Left kidney (tissue), 2 donors: ENCODE measurements around the gene TCERG1L. TPM values are rescaled to one million over a fixed set of nuclear protein-coding genes. Genes with fewer than 3 reads are reported as not detected.
"Not testable (repeated sequence)": the region's sequence is repeated elsewhere in the genome, so short reads cannot be mapped to it uniquely, and the experiment has no call there.

ENCODE experiments used
- DNase-seq: peaks from one replicate; pipeline ENCODE4 v3.0.0-alpha.2; 2013
- polyA plus RNA-seq: library from polyadenylated mRNA; unstranded; fragments of 120-200 nt; gene quantifications from one replicate; pipeline ENCODE4 v1.2.1, GENCODE V29; 2013; ENCODE audit not compliant: insufficient read length

The TCERG1L gene
- polyA plus RNA-seq, 1 donor = 1.3 TPM

DNA sequence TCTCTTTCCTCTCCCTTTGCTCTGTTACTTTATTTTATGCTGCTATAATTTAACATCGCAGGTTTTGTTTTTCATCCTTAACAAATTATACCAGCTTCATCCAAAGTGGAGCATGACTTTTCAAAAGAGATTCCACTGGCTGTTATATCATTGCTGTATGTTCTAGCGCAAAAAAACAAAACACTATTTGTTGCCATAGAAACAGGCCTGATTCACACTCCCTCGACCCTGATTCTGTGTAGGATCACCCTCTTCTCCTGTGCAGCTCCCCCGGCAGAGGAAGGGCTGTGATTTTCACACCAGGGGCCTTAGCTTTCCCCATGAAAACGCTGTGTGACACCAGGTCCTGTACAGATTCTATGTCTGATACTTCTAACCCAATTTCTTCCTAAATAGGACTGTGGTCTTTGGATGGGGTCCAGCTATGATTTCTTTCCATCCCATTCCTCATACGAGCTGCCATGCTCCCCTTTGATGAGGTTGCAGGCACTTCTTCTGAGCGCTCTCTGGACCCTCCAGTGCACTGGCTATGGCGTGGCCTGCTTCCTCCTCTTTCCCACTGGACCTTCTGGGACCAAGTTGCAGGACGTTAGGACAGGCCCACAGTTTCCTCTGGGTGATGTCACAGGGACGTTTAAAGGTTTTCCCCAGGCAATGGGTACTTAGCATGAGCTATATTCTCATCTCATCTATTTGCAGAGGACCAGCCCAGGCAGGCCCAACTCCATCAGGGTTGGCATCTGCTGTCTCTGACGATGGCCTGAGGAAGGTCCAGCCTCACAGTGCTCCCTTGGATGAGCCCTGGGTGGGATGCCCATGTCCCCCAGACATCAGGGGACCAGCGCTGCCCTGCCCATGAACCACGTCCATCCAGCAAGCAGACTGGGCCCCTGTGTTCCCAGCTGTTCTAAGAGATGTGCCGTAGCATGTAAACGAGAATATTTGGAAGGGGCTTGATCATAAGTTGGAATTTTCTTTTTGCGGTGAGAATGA, 210.8 kb downstream of the TCERG1L start:
- not testable (repeated sequence) for DNase-seq

DNA sequence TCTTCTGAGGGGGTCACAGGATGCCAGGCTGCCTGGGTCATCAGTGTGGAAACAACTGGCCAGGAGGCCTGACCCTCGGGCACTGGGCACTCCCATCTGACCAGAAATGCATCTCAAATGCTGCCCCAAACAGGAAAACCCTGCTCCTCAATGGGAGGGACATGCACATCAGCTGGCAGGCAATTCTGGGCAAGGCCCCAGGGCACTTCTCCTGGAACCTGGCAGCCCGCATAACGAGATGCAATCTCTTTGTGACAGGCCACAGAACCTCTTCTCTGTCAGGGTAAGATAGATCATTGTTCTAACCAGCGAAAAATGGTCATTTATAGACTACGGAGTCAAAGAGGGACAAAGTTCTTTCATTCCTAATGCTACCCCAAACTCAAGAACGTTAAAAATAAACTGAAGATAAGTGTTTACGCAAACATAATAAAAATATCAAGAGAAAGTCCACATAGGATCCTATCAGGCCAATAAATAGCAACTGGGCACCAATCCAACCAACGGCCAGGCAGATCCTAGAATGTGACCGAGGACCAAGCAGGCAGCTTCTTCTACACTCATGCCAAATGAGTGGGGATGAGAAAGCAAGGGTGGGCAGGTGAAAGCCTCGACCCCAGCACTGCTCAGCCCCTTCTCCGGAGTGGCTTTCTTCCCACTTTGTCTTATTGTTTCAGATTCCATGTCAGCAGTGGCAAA, 212.3 kb downstream of the TCERG1L start:
- no peak for DNase-seq

DNA sequence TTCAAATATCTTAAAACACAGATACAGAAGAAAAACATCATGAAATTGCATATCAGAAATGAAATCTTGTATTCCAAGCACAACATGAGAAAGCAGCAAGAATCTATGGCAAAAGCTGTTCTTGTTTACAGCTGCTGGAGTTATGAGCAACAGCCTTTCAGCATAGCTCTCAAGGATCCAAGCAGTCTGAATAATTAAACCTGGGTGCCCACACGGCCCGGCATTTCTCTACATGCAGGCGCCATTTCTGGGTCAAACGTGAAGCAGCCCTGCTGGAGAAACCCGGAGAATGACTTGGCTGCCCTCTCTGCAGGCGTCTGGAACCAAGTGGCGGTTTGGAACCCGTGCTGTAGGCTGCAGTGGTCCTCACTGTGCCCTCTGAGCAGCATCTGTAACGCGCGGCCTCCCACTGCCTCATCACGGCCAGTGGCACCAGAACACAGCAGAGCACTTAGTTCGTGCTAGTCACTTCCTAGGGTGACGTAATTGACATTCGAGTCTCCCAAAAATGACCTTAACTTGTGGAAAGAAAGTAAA, 213.0 kb downstream of the TCERG1L start:
- no peak for DNase-seq

DNA sequence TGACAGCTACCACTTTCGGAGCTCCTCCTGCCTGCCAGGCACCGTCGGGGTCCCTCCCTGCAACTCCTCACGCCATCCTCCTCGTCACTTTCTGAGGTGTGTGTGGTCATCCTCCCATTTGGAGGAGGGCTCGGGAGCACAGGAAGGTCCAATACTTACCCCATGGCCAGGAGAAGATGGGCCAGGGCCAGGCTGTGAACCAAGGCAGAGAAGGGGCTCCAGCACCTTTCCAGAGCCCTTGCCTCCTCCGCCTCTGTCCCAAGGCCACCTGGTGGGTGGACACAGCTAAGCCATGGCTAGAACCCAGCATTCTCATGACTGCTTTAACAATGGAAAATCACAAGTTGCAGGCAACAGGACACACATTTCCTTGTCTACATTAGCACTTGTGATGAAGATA, 215.5 kb downstream of the TCERG1L start:
- no peak for DNase-seq

GRCh38 chr10:131095313-131095580, 216.3 kb downstream of the TCERG1L start:
- DNase-seq = no peak

DNA sequence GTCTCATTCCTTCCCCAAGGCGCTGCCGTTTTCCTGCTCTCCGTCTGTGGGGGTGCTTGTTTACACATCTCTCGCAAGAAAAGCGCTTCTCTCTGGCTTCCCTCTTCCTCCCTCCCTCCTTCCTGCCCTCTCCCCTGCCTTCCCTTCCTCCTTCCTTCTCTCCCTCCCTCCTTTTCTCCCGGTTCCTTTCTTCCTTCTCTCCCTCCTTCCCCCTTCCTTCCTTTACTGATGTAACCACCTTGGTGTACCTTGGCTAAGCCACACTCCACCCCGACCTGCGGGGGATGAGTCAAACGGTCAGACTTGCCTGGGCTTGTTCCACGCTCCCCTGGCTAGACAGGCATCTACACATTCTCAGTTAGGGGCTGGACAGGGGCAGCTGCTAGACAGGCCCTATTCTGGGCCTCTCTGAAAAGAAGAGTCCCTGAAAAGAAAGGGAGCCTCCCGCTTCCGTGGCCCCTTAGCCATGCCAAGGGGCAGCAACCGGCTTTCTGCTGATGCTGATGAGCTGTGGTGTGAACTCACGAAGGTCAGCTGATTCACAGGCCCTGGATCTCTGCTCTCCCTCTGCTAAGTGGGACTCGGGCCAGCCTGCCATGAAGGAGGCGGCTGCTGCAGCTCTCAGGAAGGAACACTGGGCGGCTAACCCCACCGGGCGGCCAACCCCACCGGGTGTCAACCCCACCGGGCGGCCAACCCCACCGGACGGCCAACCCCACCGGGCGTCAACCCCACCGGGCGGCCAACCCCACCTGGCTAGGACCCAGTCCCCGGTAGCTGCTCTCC, 216.8 kb downstream of the TCERG1L start:
- DNase-seq = no peak

GRCh38 chr10:131093795-131094366, 217.6 kb downstream of the TCERG1L start:
- no peak for DNase-seq

DNA sequence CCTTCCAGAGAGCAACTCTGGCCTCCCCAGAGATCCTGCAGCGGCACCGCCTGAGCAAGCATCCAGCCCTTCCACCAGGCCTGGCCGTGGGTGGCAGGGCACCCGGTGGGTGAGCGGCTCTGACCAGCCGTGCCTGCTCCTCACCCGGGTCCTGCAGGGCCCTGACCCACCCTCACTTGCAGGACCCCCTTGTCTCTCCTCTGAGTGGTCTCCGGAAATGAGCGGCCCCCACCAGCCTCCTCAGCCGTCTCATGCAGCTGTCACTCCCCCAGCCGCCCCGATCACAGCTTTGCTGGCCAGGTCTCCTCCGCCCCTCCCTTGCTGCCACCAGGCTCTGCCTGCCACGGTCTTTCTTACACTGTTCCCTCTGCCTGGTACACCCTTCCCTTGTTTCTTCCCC, 218.2 kb downstream of the TCERG1L start:
- no peak for DNase-seq

DNA sequence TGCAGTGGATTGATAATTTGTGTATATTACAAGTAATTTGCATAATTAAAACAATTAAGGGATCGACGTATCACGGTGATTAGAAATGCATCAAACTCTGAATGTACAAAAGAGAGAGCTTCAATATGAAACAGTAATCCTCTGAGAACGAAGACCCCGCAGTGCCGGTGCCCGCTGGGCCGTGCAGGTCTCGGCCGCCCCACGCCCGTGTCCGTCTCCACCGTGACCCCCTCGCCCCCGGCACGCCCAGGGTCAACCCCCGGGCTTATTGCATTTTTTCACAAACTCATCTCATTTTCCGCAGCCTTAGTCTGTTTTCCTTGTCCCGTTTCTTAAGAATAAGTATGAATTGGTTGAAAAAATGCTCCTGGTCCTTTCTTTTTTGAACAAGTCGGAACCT, 218.6 kb downstream of the TCERG1L start:
- no peak for DNase-seq

DNA sequence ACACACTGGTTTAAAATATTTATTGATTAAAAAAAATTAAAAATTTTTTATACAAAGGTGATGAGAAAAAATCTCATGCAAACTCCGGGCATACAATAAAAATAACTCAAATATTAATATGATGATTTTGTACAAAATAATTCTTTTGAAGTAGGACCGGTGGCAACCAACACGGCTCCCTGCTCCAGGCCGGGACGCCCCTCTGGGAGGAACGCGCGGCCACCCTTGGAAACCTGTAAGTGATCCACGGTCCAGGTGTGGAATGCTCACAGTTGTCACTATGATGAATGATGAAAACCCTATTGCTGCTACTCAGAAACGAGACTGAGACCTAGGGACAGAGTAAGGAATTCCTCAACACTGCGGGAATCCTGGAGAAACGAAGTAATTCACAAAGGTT, 219.1 kb downstream of the TCERG1L start:
- no peak for DNase-seq

GRCh38 chr10:131091682-131092081, 219.8 kb downstream of the TCERG1L start:
- no peak for DNase-seq

DNA sequence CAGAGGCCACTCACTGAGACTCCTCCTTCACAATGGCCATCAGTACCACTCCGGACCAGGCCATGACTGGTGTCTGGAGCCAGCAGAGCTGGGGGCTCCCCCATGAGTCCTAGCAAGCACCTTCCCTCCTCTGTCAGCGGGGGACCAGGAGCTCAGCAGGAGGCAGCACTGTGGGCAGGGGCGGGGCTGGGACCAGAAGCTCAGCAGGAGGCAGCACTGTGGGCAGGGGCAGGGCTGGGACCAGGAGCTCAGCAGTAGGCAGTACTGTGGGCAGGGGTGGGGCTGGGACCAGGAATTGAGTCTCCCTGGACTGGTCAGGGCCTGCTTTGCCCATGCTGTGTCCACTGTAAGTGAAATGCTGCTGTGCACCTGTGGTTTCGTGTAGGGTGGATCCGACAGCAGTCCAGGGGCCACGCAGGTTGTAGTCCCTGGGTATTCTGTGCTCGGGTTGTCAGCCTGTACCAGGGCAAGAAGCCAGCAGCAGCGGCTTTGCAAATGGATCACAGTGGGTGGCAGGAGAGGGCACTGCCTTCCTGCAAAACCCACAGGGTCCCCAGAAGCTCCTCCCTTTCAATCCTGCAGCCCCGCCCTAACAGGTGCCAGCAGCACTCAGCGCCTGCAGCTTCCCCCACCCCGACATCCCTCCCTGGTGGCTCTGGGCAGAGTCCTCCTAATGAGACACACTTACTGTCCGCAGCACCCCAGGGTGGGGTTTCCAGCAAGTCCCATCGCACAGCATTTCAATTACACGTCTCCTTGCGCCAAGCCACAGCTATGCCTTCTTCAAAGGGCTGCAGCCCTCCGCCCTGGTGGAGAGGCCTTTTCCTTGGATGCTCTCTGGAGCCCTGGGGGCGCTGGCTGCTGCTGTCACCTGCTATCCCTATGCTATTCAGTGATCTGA, 220.5 kb downstream of the TCERG1L start:
- no peak for DNase-seq

- no peak for DNase-seq
These were observed 221.7 kb downstream of the TCERG1L start for GRCh38 chr10:131089861-131090260.

- DNase-seq = no peak
These were observed 222.4 kb downstream of the TCERG1L start for GRCh38 chr10:131089150-131089549.

- no peak for DNase-seq
These were observed 222.9 kb downstream of the TCERG1L start for GRCh38 chr10:131088619-131089018.

DNA sequence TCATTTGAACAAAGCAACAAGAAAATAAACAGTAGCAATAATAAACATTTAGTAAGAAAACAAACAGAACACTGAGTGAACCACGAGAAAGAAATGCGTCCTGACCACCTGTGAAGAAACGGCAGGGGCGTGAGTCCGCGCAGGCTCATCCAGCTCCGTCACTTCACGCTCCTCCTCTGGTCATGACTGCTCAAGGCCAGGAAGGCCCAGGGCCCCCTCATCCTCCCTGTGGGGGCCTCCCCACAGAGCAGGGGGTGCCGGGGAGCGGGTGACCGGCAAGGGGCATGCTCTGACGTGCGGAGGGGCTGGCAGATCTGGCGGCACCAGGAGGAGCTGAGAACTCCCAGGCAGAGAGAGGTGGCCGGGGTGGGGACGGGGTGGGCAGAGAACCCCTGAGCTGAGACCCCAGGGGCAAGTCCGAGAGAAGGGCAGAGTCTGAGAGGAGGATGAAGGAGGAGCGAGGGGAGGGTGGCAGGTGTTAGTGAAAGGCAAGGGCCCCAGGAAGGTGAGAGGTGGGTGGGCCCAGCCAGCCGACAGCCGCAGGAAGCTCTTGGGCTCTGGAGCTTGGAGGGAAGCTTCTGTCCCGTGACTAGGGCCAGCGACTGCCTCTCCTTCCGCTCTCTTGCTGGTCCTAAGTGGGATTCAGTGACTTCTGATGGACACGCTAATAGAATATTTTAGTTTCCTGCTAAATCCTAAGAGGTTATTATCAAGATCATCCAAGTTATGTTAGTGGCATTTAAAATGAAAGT, 223.9 kb downstream of the TCERG1L start:
- no peak for DNase-seq

GRCh38 chr10:131086511-131086910, 225.0 kb downstream of the TCERG1L start:
- no peak for DNase-seq

- DNase-seq = no peak
These were observed 225.4 kb downstream of the TCERG1L start for GRCh38 chr10:131086094-131086493.

DNA sequence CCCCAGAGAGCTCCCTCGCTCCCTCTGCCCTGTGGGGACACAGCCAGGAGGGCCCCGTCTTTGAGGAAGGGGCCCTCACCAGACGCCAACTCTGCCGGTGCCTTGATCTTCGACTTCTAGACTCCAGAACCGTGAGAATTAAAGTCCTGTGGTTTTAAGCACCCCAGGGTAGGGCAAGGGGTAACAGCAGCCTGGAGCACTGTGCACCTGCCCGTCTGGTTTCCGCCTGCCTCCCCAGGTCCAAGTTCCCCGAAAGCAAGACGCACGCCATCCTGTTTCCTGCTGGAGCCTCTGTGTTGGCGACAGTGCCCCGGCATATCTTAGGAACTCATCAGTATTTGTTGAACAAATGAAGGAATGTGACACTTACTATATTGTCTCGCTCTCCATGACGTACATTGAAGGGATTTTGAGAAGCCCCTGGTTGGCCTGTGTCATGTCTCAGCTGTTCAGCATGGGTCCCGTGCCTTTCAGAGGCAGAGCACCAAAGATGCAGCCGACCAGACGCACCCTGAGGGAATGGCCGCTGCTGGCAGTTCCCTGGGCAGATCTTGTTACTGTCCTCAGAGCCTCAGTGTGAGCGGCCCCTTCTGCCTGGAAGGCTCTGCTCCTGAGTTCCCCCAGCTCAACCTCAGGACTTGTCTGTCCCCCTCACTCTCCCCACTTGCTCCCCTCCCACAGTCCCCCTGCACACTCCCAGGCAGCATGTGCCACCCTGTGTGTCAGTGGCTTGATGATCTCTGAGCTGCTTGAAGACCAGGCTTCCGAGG, 226.2 kb downstream of the TCERG1L start:
- no peak for DNase-seq

- DNase-seq = no peak
These were observed 226.8 kb downstream of the TCERG1L start for GRCh38 chr10:131084791-131085090.
